ENCODE results near the gene ZNF714. TPM values are rescaled to one million over a fixed set of nuclear protein-coding genes. Genes with fewer than 3 reads are reported as not detected.

The ZNF714 gene
- polyA plus RNA-seq, 3 donors, result 1.7 to 5.8 (median 2.4) TPM

DNA sequence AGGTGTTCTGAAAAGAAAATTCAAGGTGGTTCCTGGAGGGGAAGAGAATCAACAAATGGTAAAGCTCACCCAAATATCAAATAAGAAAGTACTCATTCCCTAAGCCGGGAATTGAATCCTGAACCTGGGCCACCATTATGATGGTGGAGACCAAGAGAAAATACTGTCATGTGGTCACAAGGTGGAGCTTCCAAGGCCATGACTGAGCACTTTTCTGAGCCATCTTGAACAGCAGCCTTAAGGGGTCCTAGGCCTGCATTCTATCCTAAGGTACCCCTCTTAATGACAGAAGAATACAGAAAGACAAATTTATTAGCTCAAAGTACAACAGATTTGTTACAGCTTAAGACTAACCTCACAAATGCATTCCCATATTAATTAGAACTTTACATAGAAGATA, 69.5 kb downstream of the ZNF714 start:
- TF ChIP-seq, protein P1, sequence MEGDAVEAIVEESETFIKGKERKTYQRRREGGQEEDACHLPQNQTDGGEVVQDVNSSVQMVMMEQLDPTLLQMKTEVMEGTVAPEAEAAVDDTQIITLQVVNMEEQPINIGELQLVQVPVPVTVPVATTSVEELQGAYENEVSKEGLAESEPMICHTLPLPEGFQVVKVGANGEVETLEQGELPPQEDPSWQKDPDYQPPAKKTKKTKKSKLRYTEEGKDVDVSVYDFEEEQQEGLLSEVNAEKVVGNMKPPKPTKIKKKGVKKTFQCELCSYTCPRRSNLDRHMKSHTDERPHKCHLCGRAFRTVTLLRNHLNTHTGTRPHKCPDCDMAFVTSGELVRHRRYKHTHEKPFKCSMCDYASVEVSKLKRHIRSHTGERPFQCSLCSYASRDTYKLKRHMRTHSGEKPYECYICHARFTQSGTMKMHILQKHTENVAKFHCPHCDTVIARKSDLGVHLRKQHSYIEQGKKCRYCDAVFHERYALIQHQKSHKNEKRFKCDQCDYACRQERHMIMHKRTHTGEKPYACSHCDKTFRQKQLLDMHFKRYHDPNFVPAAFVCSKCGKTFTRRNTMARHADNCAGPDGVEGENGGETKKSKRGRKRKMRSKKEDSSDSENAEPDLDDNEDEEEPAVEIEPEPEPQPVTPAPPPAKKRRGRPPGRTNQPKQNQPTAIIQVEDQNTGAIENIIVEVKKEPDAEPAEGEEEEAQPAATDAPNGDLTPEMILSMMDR (IDR thresholded peaks at IDR 0.05), result no peak
- no CpG with 5 or more reads among the region's 1 CpG for WGBS (ENCODE audit: insufficient coverage)
- H3K4me3 ChIP-seq (replicated peaks in 1 of 3; ENCODE audit: low read depth in 2 of 3, low read length in 3 of 3), result no peak overlapping the region
- H3K4me1 ChIP-seq (ENCODE audit: control insufficient read depth in 1 of 2, insufficient read depth in 2 of 2, low read length in 2 of 2), result no peaks in the 10 kb centered on the region
- no peaks in the 10 kb centered on the region for H3K4me1 Mint-ChIP-seq
- no peak overlapping the region for H3K27ac Mint-ChIP-seq
- H3K27ac ChIP-seq (ENCODE audit: low read depth in 1 of 2, low read length in 2 of 2), result no peak overlapping the region
- H3K27me3 ChIP-seq (ENCODE audit: control insufficient read depth in 2 of 2, insufficient read depth in 2 of 2, low read length in 2 of 2), result no peaks in the 10 kb centered on the region
- H3K9ac ChIP-seq (ENCODE audit: insufficient read depth, low read length, poor library complexity, severe bottlenecking), result no peak overlapping the region
- no peak overlapping the region for H2AFZ ChIP-seq (ENCODE audit: insufficient read depth, low read depth, low read length, poor library complexity, severe bottlenecking)
- H3K36me3 Mint-ChIP-seq, result peaks cover 64 to 91% of the 10 kb centered on the region in 2 donors
- H3K9me3 Mint-ChIP-seq, result peaks cover 28 to 72% (median 53%) of the 10 kb centered on the region in 7 donors
- DNase-seq, result no peak
- peaks cover 59% of the 10 kb centered on the region for H3K79me2 ChIP-seq (ENCODE audit: insufficient read depth, low read length)
- intact Hi-C loops (cut with micrococcal nuclease), result loop anchor here in 1 of 2 donors (1.0 kb wide), 1 partner anchor 61 kb away; no protein-coding TSS in a partner anchor
- no peaks in the 10 kb centered on the region for H4K20me1 ChIP-seq (ENCODE audit: insufficient read depth, low read length)
- H3K4me2 ChIP-seq (replicated peaks; ENCODE audit: extremely low read depth, low read length, poor library complexity, severe bottlenecking), result no peak overlapping the region
- no peak overlapping the region for H3K4me3 Mint-ChIP-seq
- peaks cover 28 to 60% of the 10 kb centered on the region in 2 donors for H3K9me3 ChIP-seq (replicated peaks in 1 of 2; ENCODE audit: control insufficient read depth in 1 of 2, insufficient read depth in 1 of 2, low read length in 2 of 2)
- H3K27me3 Mint-ChIP-seq (ENCODE audit: low read depth in 3 of 3), result no peaks in the 10 kb centered on the region
- peaks cover 41 to 85% of the 10 kb centered on the region in 2 donors for H3K36me3 ChIP-seq (replicated peaks in 1 of 2; ENCODE audit: control insufficient read depth in 1 of 2, insufficient read depth in 2 of 2, low read length in 2 of 2)

DNA sequence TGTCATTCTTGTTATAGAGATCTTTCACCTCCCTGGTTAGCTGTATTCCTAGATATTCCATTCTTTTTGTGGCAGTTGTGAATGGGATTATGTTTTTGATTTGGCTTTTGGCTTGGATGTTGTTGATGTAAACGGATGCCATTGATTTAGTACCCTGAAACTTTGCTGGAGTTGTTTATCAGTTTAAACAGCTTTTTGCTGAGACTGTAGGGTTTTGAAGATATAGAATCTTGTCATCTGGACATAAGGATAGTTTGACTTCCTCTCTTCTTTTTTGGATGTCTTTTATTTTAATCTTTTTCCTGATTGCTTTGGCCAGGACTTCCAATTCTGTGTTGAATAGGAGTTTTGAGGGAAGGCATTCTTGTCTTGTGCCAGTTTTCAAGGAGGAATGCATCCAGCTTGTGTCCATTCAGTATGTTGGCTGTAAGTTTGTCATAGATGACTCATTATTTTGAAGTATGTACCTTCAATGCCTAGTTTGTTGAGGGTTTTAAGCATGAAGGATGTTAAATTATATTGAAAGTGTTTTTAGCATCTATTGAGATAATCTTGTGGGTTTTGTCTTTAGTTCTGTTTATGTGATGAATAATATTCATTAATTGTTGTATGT, 76.6 kb downstream of the ZNF714 start:
- Mint-ChIP-seq H3K27me3 (ENCODE audit: low read depth in 3 of 3) (no peaks in the 10 kb centered on the region), H3K36me3 (peaks cover 45 to 81% of the 10 kb centered on the region in 2 donors), H3K9me3 (peaks cover 34 to 79% (median 61%) of the 10 kb centered on the region in 7 donors), H3K27ac (no peak overlapping the region), H3K4me1 (no peaks in the 10 kb centered on the region), H3K4me3 (no peak overlapping the region)
- peaks cover 27 to 69% of the 10 kb centered on the region in 2 donors for H3K36me3 ChIP-seq (replicated peaks in 1 of 2; ENCODE audit: control insufficient read depth in 1 of 2, insufficient read depth in 2 of 2, low read length in 2 of 2)
- H3K4me2 ChIP-seq (replicated peaks; ENCODE audit: extremely low read depth, low read length, poor library complexity, severe bottlenecking), result no peak overlapping the region
- TF ChIP-seq, protein P1 (IDR thresholded peaks at IDR 0.05), result no peak
- H3K79me2 ChIP-seq (ENCODE audit: insufficient read depth, low read length), result peaks cover 76% of the 10 kb centered on the region
- no peaks in the 10 kb centered on the region for H3K27me3 ChIP-seq (ENCODE audit: control insufficient read depth in 2 of 2, insufficient read depth in 2 of 2, low read length in 2 of 2)
- 100% methylated on average over 1 of the region's 1 CpG for WGBS (ENCODE audit: insufficient coverage)
- H2AFZ ChIP-seq (ENCODE audit: insufficient read depth, low read depth, low read length, poor library complexity, severe bottlenecking), result no peak overlapping the region
- H4K20me1 ChIP-seq (ENCODE audit: insufficient read depth, low read length), result no peaks in the 10 kb centered on the region
- no peak for DNase-seq
- intact Hi-C loops (cut with micrococcal nuclease), result no loop called here
- peaks cover 51 to 54% of the 10 kb centered on the region in 2 donors for H3K9me3 ChIP-seq (replicated peaks in 1 of 2; ENCODE audit: control insufficient read depth in 1 of 2, insufficient read depth in 1 of 2, low read length in 2 of 2)
- no peak overlapping the region for H3K4me3 ChIP-seq (replicated peaks in 1 of 3; ENCODE audit: low read depth in 2 of 3, low read length in 3 of 3)
- H3K4me1 ChIP-seq (ENCODE audit: control insufficient read depth in 1 of 2, insufficient read depth in 2 of 2, low read length in 2 of 2), result no peaks in the 10 kb centered on the region
- no peak overlapping the region for H3K27ac ChIP-seq (ENCODE audit: low read depth in 1 of 2, low read length in 2 of 2)
- no peak overlapping the region for H3K9ac ChIP-seq (ENCODE audit: insufficient read depth, low read length, poor library complexity, severe bottlenecking)
